Measurements from ENCODE around the gene TSPAN3.

Gene TSPAN3

DNA sequence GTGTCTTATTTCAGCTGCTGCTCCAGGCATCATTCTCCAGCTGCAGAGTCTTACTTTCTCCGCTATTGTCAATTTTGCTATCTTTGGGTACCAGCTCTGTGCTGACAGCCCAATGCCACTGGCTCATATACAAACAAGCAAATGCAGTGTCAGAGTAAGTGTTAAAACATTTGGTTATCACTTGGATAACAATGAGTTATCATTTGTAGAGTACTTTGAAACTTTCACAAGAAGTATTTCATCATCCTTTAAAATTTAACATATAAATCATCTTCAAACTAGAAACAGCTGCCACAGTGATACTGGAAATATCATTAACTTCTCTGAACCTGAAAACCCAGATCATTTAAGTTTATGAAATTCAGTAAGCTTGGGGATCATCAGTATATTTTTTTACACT is 13.8 kb downstream of the TSPAN3 start:
- Histone ChIP-seq H3K27ac (ENCODE audit: low read depth, low read length) (no peak overlapping the region), H3K36me3 (ENCODE audit: control insufficient read depth, low read length) (peaks cover 34% of the 10 kb centered on the region), H4K20me1 (ENCODE audit: control insufficient read depth, insufficient read depth, low read depth, low read length) (peaks cover 23% of the 10 kb centered on the region), H3K4me3 (ENCODE audit: low read length) (no peak overlapping the region), H3K4me2 (ENCODE audit: low read length) (no peak overlapping the region), H3F3A (ENCODE audit: control insufficient read depth, insufficient read depth) (no peaks in the 10 kb centered on the region), H3K4me1 (ENCODE audit: control insufficient read depth, low read length) (peaks cover 26% of the 10 kb centered on the region), H3K79me2 (ENCODE audit: control insufficient read depth, low read length) (peaks cover 62% of the 10 kb centered on the region), H3K9me3 (ENCODE audit: control insufficient read depth, insufficient read depth, low read length) (no peaks in the 10 kb centered on the region), H3K27me3 (ENCODE audit: control insufficient read depth, low read length) (no peaks in the 10 kb centered on the region), H3K9me2 (replicated peaks; ENCODE audit: control insufficient read depth, low read length) (no peaks in the 10 kb centered on the region)
- no peak for TF ChIP-seq EZH2phosphoT487 (IDR thresholded peaks at IDR 0.05; ENCODE audit: borderline replicate concordance, low read length)
- TF ChIP-seq, protein P1, sequence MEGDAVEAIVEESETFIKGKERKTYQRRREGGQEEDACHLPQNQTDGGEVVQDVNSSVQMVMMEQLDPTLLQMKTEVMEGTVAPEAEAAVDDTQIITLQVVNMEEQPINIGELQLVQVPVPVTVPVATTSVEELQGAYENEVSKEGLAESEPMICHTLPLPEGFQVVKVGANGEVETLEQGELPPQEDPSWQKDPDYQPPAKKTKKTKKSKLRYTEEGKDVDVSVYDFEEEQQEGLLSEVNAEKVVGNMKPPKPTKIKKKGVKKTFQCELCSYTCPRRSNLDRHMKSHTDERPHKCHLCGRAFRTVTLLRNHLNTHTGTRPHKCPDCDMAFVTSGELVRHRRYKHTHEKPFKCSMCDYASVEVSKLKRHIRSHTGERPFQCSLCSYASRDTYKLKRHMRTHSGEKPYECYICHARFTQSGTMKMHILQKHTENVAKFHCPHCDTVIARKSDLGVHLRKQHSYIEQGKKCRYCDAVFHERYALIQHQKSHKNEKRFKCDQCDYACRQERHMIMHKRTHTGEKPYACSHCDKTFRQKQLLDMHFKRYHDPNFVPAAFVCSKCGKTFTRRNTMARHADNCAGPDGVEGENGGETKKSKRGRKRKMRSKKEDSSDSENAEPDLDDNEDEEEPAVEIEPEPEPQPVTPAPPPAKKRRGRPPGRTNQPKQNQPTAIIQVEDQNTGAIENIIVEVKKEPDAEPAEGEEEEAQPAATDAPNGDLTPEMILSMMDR (IDR thresholded peaks at IDR 0.05; ENCODE audit: low read depth, low read length, poor library complexity, severe bottlenecking): no peak

DNA sequence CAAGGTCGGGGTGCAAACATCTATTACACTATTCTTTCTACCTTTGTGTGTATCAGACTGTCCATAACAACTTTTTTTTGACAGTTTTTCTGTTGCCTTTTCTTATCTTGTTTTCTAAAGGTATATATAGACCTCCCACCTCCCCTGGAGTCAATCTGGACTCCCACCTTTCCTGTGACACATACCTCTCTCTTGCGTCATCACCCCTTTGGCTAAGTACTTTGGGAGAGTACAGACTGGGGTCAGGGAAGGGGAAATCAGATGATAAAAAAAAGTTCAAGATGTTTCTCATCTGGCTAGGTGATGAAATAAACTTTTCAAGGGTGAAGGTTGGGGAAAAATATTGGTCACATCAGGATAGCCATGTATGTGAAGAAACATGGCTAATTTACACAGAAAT is 17.2 kb downstream of the TSPAN3 start:
- Histone ChIP-seq H4K20me1 (ENCODE audit: control insufficient read depth, insufficient read depth, low read depth, low read length) (peaks cover 9% of the 10 kb centered on the region; the same call in 1 of the 2 replicates), H3K4me3 (ENCODE audit: low read length) (no peak overlapping the region), H3K27me3 (ENCODE audit: control insufficient read depth, low read length) (no peaks in the 10 kb centered on the region), H3K4me2 (ENCODE audit: low read length) (no peak overlapping the region), H3K9me2 (replicated peaks; ENCODE audit: control insufficient read depth, low read length) (no peaks in the 10 kb centered on the region), H3F3A (ENCODE audit: control insufficient read depth, insufficient read depth) (no peaks in the 10 kb centered on the region), H3K27ac (ENCODE audit: low read depth, low read length) (no peak overlapping the region), H3K4me1 (ENCODE audit: control insufficient read depth, low read length) (no peaks in the 10 kb centered on the region), H3K79me2 (ENCODE audit: control insufficient read depth, low read length) (peaks cover 31% of the 10 kb centered on the region), H3K9me3 (ENCODE audit: control insufficient read depth, insufficient read depth, low read length) (no peaks in the 10 kb centered on the region), H3K36me3 (ENCODE audit: control insufficient read depth, low read length) (peaks cover 48% of the 10 kb centered on the region)
- no peak for TF ChIP-seq EZH2phosphoT487 (IDR thresholded peaks at IDR 0.05; ENCODE audit: borderline replicate concordance, low read length)
- TF ChIP-seq, protein P1 (IDR thresholded peaks at IDR 0.05; ENCODE audit: low read depth, low read length, poor library complexity, severe bottlenecking): no peak

DNA sequence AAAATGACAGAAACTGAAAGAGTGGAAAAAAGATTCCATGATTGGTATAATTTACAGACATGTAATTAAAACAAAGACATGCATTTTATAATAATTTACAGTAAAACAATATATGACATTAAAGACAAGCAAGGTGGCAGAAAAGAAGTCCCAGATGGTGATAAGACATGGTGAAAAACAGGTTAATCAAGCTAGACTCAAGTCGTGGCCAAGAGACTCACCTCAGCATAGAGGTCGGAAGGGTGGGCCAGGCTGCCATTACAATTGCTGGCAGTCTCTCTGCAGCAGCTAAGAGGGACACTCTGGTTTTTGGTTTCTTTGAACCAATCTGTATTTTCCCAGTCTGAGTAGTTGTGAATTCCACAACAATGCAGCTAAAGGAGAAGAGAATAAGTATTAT is 18.4 kb downstream of the TSPAN3 start:
- TF ChIP-seq, protein P1 (IDR thresholded peaks at IDR 0.05; ENCODE audit: low read depth, low read length, poor library complexity, severe bottlenecking): no peak
- TF ChIP-seq EZH2phosphoT487 (IDR thresholded peaks at IDR 0.05; ENCODE audit: borderline replicate concordance, low read length): no peak
- Histone ChIP-seq H4K20me1 (ENCODE audit: control insufficient read depth, insufficient read depth, low read depth, low read length) (peaks cover 2% of the 10 kb centered on the region; the same call in 1 of the 2 replicates), H3K4me2 (ENCODE audit: low read length) (no peak overlapping the region), H3K4me1 (ENCODE audit: control insufficient read depth, low read length) (no peaks in the 10 kb centered on the region), H3K9me2 (replicated peaks; ENCODE audit: control insufficient read depth, low read length) (no peaks in the 10 kb centered on the region), H3K9me3 (ENCODE audit: control insufficient read depth, insufficient read depth, low read length) (no peaks in the 10 kb centered on the region), H3K36me3 (ENCODE audit: control insufficient read depth, low read length) (peaks cover 51% of the 10 kb centered on the region), H3K27me3 (ENCODE audit: control insufficient read depth, low read length) (no peaks in the 10 kb centered on the region), H3K4me3 (ENCODE audit: low read length) (no peak overlapping the region), H3F3A (ENCODE audit: control insufficient read depth, insufficient read depth) (no peaks in the 10 kb centered on the region), H3K79me2 (ENCODE audit: control insufficient read depth, low read length) (peaks cover 19% of the 10 kb centered on the region), H3K27ac (ENCODE audit: low read depth, low read length) (no peak overlapping the region)

Measured in DOHH2 (cell line).